Measurements from ENCODE around the gene CDH23. TPM values are rescaled to one million over a fixed set of nuclear protein-coding genes. Genes with fewer than 3 reads are reported as not detected.
A peak's percentile ranks its signal among the peaks of the same experiment; 100 is the strongest.

The CDH23 gene
- total and polyA plus RNA-seq, 10 donors, result 2.0 to 19.9 (median 11.0) TPM

DNA sequence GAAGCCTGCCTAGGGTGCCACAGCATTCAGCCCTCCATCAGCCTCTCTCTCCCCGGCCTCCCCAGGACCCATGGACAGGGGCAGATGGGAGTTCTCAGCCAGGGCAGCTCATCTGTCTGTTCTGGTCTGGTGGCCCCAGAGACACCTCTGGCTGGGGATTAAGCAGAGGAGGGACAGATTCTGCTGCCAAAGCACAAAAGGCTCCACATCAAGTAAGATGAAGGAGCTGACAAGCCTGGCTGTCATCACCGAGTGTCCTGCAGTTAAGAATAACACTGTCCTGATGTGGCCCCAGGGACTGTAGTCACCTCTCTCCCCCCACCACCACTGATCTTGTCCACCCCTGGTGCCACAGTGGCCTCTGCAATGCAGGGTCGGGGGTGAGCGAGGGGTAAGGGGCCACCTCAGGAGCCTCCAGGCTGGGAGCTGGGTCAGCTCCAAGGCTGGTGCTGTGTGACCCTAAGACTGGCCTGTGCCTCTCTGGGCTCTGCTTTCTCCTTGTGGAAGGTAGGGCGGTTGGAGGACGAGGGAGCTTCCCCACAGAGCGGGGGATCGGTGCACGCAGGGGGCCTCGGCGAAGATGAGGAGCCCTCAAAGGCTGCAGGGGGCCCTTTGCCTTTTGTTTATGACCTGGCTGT lies 304.1 kb downstream of the CDH23 start:
- Histone ChIP-seq H3K9me3 (no peaks in the 10 kb centered on the region), H3K36me3 (no peaks in the 10 kb centered on the region), H3K4me1 (peaks cover 14 to 66% (median 32%) of the 10 kb centered on the region in 6 donors), H3K27me3 (replicated peaks in 1 of 7) (no peaks in the 10 kb centered on the region), H3K4me3 (no peak overlapping the region), H3K27ac (peak overlapping the region in 2 of 8 donors; percentile 48 to 59)
- TF ChIP-seq, protein P1, sequence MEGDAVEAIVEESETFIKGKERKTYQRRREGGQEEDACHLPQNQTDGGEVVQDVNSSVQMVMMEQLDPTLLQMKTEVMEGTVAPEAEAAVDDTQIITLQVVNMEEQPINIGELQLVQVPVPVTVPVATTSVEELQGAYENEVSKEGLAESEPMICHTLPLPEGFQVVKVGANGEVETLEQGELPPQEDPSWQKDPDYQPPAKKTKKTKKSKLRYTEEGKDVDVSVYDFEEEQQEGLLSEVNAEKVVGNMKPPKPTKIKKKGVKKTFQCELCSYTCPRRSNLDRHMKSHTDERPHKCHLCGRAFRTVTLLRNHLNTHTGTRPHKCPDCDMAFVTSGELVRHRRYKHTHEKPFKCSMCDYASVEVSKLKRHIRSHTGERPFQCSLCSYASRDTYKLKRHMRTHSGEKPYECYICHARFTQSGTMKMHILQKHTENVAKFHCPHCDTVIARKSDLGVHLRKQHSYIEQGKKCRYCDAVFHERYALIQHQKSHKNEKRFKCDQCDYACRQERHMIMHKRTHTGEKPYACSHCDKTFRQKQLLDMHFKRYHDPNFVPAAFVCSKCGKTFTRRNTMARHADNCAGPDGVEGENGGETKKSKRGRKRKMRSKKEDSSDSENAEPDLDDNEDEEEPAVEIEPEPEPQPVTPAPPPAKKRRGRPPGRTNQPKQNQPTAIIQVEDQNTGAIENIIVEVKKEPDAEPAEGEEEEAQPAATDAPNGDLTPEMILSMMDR (IDR thresholded peaks at IDR 0.05 in 8 of 11, conservative IDR thresholded peaks at IDR 0.05 in 3 of 11), result no peak
- no peak for TF ChIP-seq POLR2A (IDR thresholded peaks at IDR 0.05)
- TF ChIP-seq POLR2AphosphoS5 (IDR thresholded peaks at IDR 0.05), result no peak
- intact Hi-C loops (cut with DNase I; ENCODE audit: low total_unique reads), result loop anchor here (10.0 kb wide), 1 partner anchor 306 kb away; the partner anchor contains the start of gene CDH23
- no peak for DNase-seq
- WGBS, 5 donors, result 89 to 94% (median 91%) methylated on average over 11 of the region's 11 CpGs

DNA sequence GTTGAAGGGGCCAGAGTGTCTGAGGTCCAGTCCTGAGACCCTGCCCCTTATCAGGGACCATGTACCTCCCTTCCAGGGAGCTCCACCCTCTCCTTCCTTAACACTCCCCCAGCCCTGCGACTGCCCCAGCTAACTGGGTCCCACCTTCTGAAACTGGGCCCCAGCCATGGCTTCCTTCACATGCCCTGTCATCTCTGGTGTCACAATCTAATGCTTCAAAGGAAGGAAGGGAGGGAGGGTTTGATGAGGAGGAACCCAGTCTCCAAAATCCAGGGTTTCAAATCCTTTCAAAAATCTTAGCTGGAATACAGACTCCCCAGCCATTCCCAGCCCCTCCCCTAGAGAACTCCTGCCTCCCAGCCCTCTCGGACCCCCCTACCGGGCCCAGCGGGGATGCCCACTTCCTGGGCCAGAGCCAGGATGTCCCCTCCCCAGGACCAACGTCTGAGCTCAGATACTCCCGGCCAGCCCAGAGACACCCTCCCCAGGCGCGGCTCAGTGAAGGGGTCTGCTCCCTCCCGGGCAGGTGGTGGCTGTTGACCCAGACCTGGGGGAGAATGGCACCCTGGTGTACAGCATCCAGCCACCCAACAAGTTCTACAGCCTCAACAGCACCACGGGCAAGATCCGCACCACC lies 304.9 kb downstream of the CDH23 start:
- intact Hi-C loops (cut with DNase I; ENCODE audit: low total_unique reads), result loop anchor here (10.0 kb wide), 1 partner anchor 307 kb away; the partner anchor contains the start of gene CDH23

DNA sequence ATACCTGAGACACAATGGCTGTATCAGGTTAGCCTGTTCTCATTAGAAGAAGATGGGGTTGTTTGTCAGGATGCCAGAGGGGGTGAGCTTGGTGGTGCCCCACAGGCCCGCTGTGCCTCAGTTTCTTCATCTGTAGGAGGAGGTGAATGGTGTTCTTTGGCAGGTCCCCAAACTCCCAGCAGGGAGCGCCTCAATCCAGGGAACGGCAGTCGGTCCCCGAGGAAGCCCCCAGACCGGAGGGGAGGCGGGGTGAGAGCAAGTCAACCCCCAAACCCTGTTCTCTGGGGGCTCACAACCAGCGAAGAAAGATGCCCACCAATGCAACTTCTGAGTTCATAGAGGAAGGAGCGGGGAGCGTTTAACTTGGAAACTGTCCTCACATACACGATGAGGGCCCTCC lies 306.9 kb downstream of the CDH23 start:
- intact Hi-C loops (cut with DNase I; ENCODE audit: low total_unique reads), result loop anchor here (10.0 kb wide), 1 partner anchor 309 kb away; the partner anchor contains the start of gene CDH23
- no peak overlapping the region for H3K4me3 ChIP-seq
- TF ChIP-seq POLR2A (IDR thresholded peaks at IDR 0.05), result no peak
- no peak for TF ChIP-seq POLR2AphosphoS5 (IDR thresholded peaks at IDR 0.05)
- TF ChIP-seq, protein P1 (IDR thresholded peaks at IDR 0.05 in 8 of 11, conservative IDR thresholded peaks at IDR 0.05 in 3 of 11), result no peak
- no peaks in the 10 kb centered on the region for H3K36me3 ChIP-seq
- 80 to 93% (median 84%) methylated on average over 11 of the region's 11 CpGs for WGBS, 5 donors
- no peaks in the 10 kb centered on the region for H3K27me3 ChIP-seq (replicated peaks in 1 of 7)
- no peak overlapping the region for H3K27ac ChIP-seq
- peaks cover 4 to 50% (median 19%) of the 10 kb centered on the region in 6 donors for H3K4me1 ChIP-seq
- no peaks in the 10 kb centered on the region for H3K9me3 ChIP-seq
- DNase-seq, result no peak

More for the DNA sequence above, 304.9 kb downstream of the CDH23 start:
- Histone ChIP-seq H3K27me3 (replicated peaks in 1 of 7) (no peaks in the 10 kb centered on the region), H3K27ac (peak overlapping the region in 2 of 8 donors; percentile 48 to 59), H3K4me3 (no peak overlapping the region), H3K36me3 (no peaks in the 10 kb centered on the region), H3K9me3 (no peaks in the 10 kb centered on the region), H3K4me1 (peaks cover 7 to 58% (median 24%) of the 10 kb centered on the region in 6 donors)
- no peak for DNase-seq
- no peak for TF ChIP-seq POLR2A (IDR thresholded peaks at IDR 0.05)
- TF ChIP-seq, protein P1 (IDR thresholded peaks at IDR 0.05 in 8 of 11, conservative IDR thresholded peaks at IDR 0.05 in 3 of 11), result no peak
- no peak for TF ChIP-seq POLR2AphosphoS5 (IDR thresholded peaks at IDR 0.05)
- WGBS, 5 donors, result 69 to 87% (median 73%) methylated on average over 9 to 11 of the region's 11 CpGs

GRCh38 chr10:71704816-71705215 lies 308.1 kb downstream of the CDH23 start:
- no peaks in the 10 kb centered on the region for H3K27me3 ChIP-seq (replicated peaks in 1 of 7)
- H3K4me1 ChIP-seq, result peaks cover 7 to 50% (median 25%) of the 10 kb centered on the region in 6 donors
- no peaks in the 10 kb centered on the region for H3K36me3 ChIP-seq
- TF ChIP-seq POLR2AphosphoS5 (IDR thresholded peaks at IDR 0.05) (peak in 1 of 3 donors; percentile 12), POLR2A (IDR thresholded peaks at IDR 0.05) (no peak)
- TF ChIP-seq, protein P1 (IDR thresholded peaks at IDR 0.05 in 8 of 11, conservative IDR thresholded peaks at IDR 0.05 in 3 of 11), result no peak
- H3K4me3 ChIP-seq, result no peak overlapping the region
- intact Hi-C loops (cut with DNase I; ENCODE audit: low total_unique reads), result loop anchor here (10.0 kb wide), 1 partner anchor 310 kb away; the partner anchor contains the start of gene CDH23
- H3K9me3 ChIP-seq, result no peaks in the 10 kb centered on the region
- WGBS, 5 donors, result 93 to 97% (median 96%) methylated on average over 7 to 18 of the region's 18 CpGs
- no peak for DNase-seq
- no peak overlapping the region for H3K27ac ChIP-seq
